Measurements from ENCODE around the gene SLC22A17. TPM values are rescaled to one million over a fixed set of nuclear protein-coding genes. Genes with fewer than 3 reads are reported as not detected.

The SLC22A17 gene
- total RNA-seq, 1 donor from 2014 or later = 22.2 TPM

DNA sequence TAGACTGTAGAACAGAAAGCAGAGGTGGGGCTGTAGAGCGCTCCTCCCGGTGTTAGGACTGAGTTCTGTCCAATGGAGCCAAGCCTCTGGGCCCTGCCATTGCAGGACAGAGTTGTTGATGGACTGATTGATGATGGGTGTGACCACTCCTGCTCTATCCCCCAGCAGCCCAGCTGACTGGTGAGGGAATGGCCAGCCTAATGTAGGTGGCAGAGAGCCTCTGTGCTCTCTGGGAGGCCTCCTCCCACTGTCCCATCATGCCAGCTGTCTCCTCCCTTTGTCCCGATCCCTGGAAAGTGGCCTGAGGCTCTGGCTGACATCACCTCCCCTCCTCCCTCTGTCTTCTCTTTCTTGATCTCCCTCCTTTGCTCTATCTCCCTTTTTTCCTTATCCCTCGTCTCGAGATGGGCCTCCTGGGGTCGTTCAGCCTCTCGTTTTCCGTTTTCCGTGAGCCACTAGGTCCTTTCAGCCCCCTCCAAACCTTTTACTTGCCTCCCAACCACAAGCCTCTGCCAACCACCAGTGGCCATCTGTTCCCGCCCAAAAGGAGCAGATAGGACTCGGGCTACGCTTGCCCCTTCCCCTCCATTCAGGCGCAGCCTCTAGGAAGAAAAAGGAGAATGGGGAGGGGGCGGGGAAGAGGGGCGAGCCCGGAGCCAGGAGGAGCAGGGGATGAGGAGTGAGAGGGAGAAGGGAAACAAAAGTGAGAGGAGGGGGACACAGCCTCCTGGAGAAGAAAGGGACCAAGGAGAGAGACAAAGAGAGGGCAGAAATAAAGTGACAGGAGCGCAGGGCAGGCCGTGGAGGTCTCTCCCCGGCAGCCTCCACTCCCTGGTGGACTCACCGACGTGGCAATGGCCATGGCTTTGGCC lies 11.7 kb upstream of the SLC22A17 start:
- Histone ChIP-seq H2AFZ (replicated peaks) (no peak overlapping the region), H3K27me3 (no peaks in the 10 kb centered on the region), H4K20me1 (ENCODE audit: low read depth) (peaks cover 51% of the 10 kb centered on the region), H3F3A (ENCODE audit: low read depth) (peaks cover 48% of the 10 kb centered on the region), H3K27ac (peak overlapping the region; percentile 91), H3K4me1 (peaks cover 29% of the 10 kb centered on the region), H3K79me2 (ENCODE audit: low read depth) (peaks cover 52% of the 10 kb centered on the region), H3K36me3 (peaks cover 3% of the 10 kb centered on the region), H3K4me3 (peak overlapping the region; percentile 58), H3K9ac (peak overlapping the region; percentile 66), H3K4me2 (peak overlapping the region; percentile 76), H3K9me3 (ENCODE audit: low read depth) (no peaks in the 10 kb centered on the region)
- TF ChIP-seq EZH2phosphoT487 (IDR thresholded peaks at IDR 0.05) (no peak), EZH2 (IDR thresholded peaks at IDR 0.05) (no peak)
- TF ChIP-seq, protein P1, sequence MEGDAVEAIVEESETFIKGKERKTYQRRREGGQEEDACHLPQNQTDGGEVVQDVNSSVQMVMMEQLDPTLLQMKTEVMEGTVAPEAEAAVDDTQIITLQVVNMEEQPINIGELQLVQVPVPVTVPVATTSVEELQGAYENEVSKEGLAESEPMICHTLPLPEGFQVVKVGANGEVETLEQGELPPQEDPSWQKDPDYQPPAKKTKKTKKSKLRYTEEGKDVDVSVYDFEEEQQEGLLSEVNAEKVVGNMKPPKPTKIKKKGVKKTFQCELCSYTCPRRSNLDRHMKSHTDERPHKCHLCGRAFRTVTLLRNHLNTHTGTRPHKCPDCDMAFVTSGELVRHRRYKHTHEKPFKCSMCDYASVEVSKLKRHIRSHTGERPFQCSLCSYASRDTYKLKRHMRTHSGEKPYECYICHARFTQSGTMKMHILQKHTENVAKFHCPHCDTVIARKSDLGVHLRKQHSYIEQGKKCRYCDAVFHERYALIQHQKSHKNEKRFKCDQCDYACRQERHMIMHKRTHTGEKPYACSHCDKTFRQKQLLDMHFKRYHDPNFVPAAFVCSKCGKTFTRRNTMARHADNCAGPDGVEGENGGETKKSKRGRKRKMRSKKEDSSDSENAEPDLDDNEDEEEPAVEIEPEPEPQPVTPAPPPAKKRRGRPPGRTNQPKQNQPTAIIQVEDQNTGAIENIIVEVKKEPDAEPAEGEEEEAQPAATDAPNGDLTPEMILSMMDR (IDR thresholded peaks at IDR 0.05) = no peak
- H3K9me3 Mint-ChIP-seq = no peaks in the 10 kb centered on the region
- peaks cover 12% of the 10 kb centered on the region for H3K27me3 Mint-ChIP-seq (ENCODE audit: insufficient read depth, low read depth)
- H3K36me3 Mint-ChIP-seq = peaks cover 18% of the 10 kb centered on the region
- H3K27ac Mint-ChIP-seq = peak overlapping the region; percentile 94
- H3K4me3 Mint-ChIP-seq = peak overlapping the region; percentile 90
- peaks cover 43% of the 10 kb centered on the region for H3K4me1 Mint-ChIP-seq
- peak; percentile 85 for DNase-seq (ENCODE audit: low spot score)

DNA sequence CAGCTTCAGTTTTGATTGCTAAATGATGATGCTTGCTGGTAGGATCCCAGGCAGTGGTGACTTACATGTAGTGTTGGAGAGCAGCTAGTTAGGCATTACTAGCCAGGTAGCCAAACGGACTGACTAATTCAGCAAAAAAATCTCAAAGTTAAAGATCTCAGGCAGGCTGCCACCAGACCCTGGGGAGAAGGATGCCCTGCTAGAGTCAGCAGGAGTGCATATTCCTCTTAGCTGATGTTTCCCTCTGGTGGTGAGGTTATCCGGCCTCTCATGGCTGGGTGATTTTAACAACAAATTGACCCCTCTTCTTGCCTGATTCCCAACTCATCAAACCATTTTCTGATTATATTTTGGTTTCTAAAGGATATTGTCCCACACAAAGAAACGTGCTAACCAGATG lies 9.5 kb upstream of the SLC22A17 start:
- Histone ChIP-seq H3K4me3 (no peak overlapping the region), H3K4me2 (peak overlapping the region; percentile 10)
- peak overlapping the region; percentile 35 for H3K4me3 Mint-ChIP-seq

DNA sequence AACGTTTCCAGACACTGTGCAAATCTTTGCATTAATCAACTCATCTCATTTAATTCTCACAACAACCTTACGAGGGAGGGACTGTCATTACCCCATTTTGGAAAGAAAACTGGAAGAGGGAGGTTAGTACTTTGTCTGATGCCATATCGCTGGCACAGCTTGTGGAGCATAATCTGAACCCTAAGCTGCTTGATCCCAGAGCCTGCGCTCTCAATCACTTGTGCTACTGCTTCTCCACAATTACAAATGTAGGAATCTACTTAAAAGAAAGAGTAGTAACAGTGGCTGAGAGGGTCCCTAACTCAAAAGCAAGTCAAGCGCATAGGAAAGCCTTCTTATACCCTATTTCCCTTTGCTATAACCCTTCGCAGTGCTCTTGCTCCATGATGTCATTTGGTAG lies 9.1 kb upstream of the SLC22A17 start:
- peaks cover 3% of the 10 kb centered on the region for H3K36me3 ChIP-seq
- Mint-ChIP-seq H3K27me3 (ENCODE audit: insufficient read depth, low read depth) (peaks cover 9% of the 10 kb centered on the region), H3K4me1 (peaks cover 39% of the 10 kb centered on the region), H3K36me3 (peaks cover 23% of the 10 kb centered on the region), H3K4me3 (peak overlapping the region; percentile 35), H3K27ac (no peak overlapping the region), H3K9me3 (no peaks in the 10 kb centered on the region)
- H3K4me1 ChIP-seq = peaks cover 21% of the 10 kb centered on the region
- H3K27me3 ChIP-seq = no peaks in the 10 kb centered on the region
- no peak overlapping the region for H3K9ac ChIP-seq
- no peaks in the 10 kb centered on the region for H3K9me3 ChIP-seq (ENCODE audit: low read depth)
- H2AFZ ChIP-seq (replicated peaks) = no peak overlapping the region
- no peak overlapping the region for H3K27ac ChIP-seq
- H4K20me1 ChIP-seq (ENCODE audit: low read depth) = peaks cover 65% of the 10 kb centered on the region
- H3K4me3 ChIP-seq = no peak overlapping the region
- no peak for DNase-seq (ENCODE audit: low spot score)
- peaks cover 52% of the 10 kb centered on the region for H3K79me2 ChIP-seq (ENCODE audit: low read depth)
- H3F3A ChIP-seq (ENCODE audit: low read depth) = peaks cover 60% of the 10 kb centered on the region
- H3K4me2 ChIP-seq = peak overlapping the region; percentile 10
- TF ChIP-seq EZH2phosphoT487 (IDR thresholded peaks at IDR 0.05) (no peak), EZH2 (IDR thresholded peaks at IDR 0.05) (no peak)
- TF ChIP-seq, protein P1 (IDR thresholded peaks at IDR 0.05) = no peak

More for the DNA sequence above, 9.5 kb upstream of the SLC22A17 start:
- peak overlapping the region; percentile 50 for H3K27ac Mint-ChIP-seq
- Histone ChIP-seq H3K27ac (no peak overlapping the region), H3F3A (ENCODE audit: low read depth) (peaks cover 60% of the 10 kb centered on the region), H3K9ac (no peak overlapping the region), H3K4me1 (peaks cover 26% of the 10 kb centered on the region), H4K20me1 (ENCODE audit: low read depth) (peaks cover 65% of the 10 kb centered on the region), H3K79me2 (ENCODE audit: low read depth) (peaks cover 52% of the 10 kb centered on the region), H3K36me3 (peaks cover 3% of the 10 kb centered on the region), H3K27me3 (no peaks in the 10 kb centered on the region), H2AFZ (replicated peaks) (no peak overlapping the region), H3K9me3 (ENCODE audit: low read depth) (no peaks in the 10 kb centered on the region)
- H3K27me3 Mint-ChIP-seq (ENCODE audit: insufficient read depth, low read depth) = peaks cover 11% of the 10 kb centered on the region
- TF ChIP-seq EZH2 (IDR thresholded peaks at IDR 0.05) (no peak), EZH2phosphoT487 (IDR thresholded peaks at IDR 0.05) (no peak)
- TF ChIP-seq, protein P1 (IDR thresholded peaks at IDR 0.05) = peak; percentile 25
- H3K9me3 Mint-ChIP-seq = no peaks in the 10 kb centered on the region
- no peak for DNase-seq (ENCODE audit: low spot score)
- peaks cover 43% of the 10 kb centered on the region for H3K4me1 Mint-ChIP-seq
- H3K36me3 Mint-ChIP-seq = peaks cover 23% of the 10 kb centered on the region
